ENCODE results near the gene TTF1.

DNA sequence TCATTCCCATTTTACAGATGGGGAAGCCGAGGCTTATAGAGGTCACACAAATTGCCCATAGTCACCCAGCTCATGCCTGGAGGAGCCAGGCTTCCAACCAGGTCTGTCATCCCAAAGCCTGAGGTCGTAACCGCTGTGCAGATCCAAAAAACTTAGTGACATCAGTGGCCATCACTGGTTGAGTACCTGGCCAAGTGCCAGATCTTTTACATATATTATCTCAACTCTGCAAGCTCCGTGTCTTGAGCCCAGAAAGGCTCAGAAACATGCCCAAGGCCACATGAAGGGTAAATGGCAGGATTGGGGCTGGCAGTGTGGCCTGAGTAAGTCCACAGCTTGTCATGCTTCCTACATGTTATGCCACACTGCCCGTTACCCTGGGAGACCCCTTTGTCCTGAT lies 16.9 kb upstream of the TTF1 start:
- TF ChIP-seq POLR2A (IDR thresholded peaks at IDR 0.05) (no peak), POLR2AphosphoS5 (IDR thresholded peaks at IDR 0.05) (no peak)
- TF ChIP-seq, protein P1, sequence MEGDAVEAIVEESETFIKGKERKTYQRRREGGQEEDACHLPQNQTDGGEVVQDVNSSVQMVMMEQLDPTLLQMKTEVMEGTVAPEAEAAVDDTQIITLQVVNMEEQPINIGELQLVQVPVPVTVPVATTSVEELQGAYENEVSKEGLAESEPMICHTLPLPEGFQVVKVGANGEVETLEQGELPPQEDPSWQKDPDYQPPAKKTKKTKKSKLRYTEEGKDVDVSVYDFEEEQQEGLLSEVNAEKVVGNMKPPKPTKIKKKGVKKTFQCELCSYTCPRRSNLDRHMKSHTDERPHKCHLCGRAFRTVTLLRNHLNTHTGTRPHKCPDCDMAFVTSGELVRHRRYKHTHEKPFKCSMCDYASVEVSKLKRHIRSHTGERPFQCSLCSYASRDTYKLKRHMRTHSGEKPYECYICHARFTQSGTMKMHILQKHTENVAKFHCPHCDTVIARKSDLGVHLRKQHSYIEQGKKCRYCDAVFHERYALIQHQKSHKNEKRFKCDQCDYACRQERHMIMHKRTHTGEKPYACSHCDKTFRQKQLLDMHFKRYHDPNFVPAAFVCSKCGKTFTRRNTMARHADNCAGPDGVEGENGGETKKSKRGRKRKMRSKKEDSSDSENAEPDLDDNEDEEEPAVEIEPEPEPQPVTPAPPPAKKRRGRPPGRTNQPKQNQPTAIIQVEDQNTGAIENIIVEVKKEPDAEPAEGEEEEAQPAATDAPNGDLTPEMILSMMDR (IDR thresholded peaks at IDR 0.05): no peak
